AML-193 (cell line): ENCODE data around the gene TAF4.
"Not testable (repeated sequence)": the region's sequence is repeated elsewhere in the genome, so short reads cannot be mapped to it uniquely, and the experiment has no call there.

Experiments
- DNase-seq, 2 experiments: peaks; one replicate each; lab custom pipeline; 2025; lab: John Stamatoyannopoulos, UW

The TAF4 gene

GRCh38 chr20:62003567-62004405 lies 61.9 kb downstream of the TAF4 start:
- DNase-seq, result no peak

GRCh38 chr20:62002882-62003480 lies 62.7 kb downstream of the TAF4 start:
- DNase-seq, result no peak

- no peak for DNase-seq
Measured at GRCh38 chr20:62001178-62001715, 64.4 kb downstream of the TAF4 start.

GRCh38 chr20:61998343-61999121 lies 67.1 kb downstream of the TAF4 start:
- DNase-seq, result no peak

GRCh38 chr20:61997891-61998290 lies 67.8 kb downstream of the TAF4 start:
- no peak for DNase-seq

- DNase-seq, result no peak
Measured at GRCh38 chr20:61997372-61997771, 68.3 kb downstream of the TAF4 start.

GRCh38 chr20:61994546-61994945 lies 71.1 kb downstream of the TAF4 start:
- no peak for DNase-seq

- DNase-seq, result no peak
Measured at GRCh38 chr20:61993058-61993457, 72.6 kb downstream of the TAF4 start.

- no peak for DNase-seq
Measured at GRCh38 chr20:61991476-61991875, 74.2 kb downstream of the TAF4 start.

- no peak for DNase-seq
Measured at GRCh38 chr20:61990484-61990883, 75.2 kb downstream of the TAF4 start.

- no peak for DNase-seq
Measured at GRCh38 chr20:61989741-61990140, 75.9 kb downstream of the TAF4 start.

- no peak for DNase-seq
Measured at GRCh38 chr20:61988665-61989064, 77.0 kb downstream of the TAF4 start.

- DNase-seq, result no peak
Measured at GRCh38 chr20:61986762-61987321, 78.8 kb downstream of the TAF4 start.

- no peak for DNase-seq
Measured at GRCh38 chr20:61985096-61985495, 80.6 kb downstream of the TAF4 start.

- not testable (repeated sequence) for DNase-seq
Measured at GRCh38 chr20:61984431-61984830, 81.2 kb downstream of the TAF4 start.

- no peak for DNase-seq
Measured at GRCh38 chr20:61983965-61984364, 81.7 kb downstream of the TAF4 start.

GRCh38 chr20:61982951-61983315 lies 82.7 kb downstream of the TAF4 start:
- no peak for DNase-seq

GRCh38 chr20:61982191-61982950 lies 83.3 kb downstream of the TAF4 start:
- no peak for DNase-seq

GRCh38 chr20:61981691-61982090 lies 84.0 kb downstream of the TAF4 start:
- not testable (repeated sequence) for DNase-seq

- DNase-seq, result peak; percentile 29 to 30
Measured at GRCh38 chr20:61980647-61981583, 84.8 kb downstream of the TAF4 start.
